GM13976 (cell line): ENCODE measurements around the gene PNMA8B.
"Not testable (repeated sequence)": the region's sequence is repeated elsewhere in the genome, so short reads cannot be mapped to it uniquely, and the experiment has no call there.

ENCODE experiments used
- DNase-seq: peaks from one replicate; pipeline ENCODE4 v3.0.0; 2012; ENCODE audit warnings: low spot score
- in situ Hi-C: fragments of 300-500 bp; cut with MboI; formaldehyde crosslinking; loops from one replicate; pipeline ENCODE4 v1.12.0; 2022; ENCODE audit warnings: low sequenced_read_pairs, mixed read lengths, inconsistent platforms; ENCODE audit not compliant: unreplicated experiment
- TF ChIP-seq, protein P1 (sequence below): IDR thresholded peaks from 2 replicates; pipeline ENCODE4 v1.5.1; 2012; ENCODE audit warnings: borderline replicate concordance, mild to moderate bottlenecking; ENCODE audit not compliant: insufficient read depth; ENCODE audit errors: extremely low read depth, missing control alignments, control extremely low read depth

The PNMA8B gene

DNA sequence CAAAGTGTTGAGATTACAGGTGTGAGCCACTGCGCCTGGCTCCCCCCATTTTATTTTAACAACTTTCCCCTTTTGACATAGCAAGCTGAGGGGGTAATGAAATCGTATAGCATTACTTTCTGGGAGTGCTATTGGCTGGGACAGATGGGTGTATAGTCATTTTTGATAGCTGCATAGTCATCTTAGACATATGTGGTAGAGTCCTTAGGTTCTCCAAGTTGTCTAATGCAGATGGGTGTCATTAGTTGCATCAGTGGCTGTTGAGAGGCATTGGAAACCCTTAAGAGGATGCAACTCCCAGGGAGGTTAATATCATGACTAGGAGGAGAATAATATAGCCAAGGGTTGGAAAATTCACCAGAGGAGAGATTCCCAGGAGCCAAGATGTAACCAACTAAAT, 28.6 kb upstream of the PNMA8B start:
- DNase-seq = no peak
- TF ChIP-seq, protein P1, sequence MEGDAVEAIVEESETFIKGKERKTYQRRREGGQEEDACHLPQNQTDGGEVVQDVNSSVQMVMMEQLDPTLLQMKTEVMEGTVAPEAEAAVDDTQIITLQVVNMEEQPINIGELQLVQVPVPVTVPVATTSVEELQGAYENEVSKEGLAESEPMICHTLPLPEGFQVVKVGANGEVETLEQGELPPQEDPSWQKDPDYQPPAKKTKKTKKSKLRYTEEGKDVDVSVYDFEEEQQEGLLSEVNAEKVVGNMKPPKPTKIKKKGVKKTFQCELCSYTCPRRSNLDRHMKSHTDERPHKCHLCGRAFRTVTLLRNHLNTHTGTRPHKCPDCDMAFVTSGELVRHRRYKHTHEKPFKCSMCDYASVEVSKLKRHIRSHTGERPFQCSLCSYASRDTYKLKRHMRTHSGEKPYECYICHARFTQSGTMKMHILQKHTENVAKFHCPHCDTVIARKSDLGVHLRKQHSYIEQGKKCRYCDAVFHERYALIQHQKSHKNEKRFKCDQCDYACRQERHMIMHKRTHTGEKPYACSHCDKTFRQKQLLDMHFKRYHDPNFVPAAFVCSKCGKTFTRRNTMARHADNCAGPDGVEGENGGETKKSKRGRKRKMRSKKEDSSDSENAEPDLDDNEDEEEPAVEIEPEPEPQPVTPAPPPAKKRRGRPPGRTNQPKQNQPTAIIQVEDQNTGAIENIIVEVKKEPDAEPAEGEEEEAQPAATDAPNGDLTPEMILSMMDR = no peak
- in situ Hi-C loops = no loop called here

DNA sequence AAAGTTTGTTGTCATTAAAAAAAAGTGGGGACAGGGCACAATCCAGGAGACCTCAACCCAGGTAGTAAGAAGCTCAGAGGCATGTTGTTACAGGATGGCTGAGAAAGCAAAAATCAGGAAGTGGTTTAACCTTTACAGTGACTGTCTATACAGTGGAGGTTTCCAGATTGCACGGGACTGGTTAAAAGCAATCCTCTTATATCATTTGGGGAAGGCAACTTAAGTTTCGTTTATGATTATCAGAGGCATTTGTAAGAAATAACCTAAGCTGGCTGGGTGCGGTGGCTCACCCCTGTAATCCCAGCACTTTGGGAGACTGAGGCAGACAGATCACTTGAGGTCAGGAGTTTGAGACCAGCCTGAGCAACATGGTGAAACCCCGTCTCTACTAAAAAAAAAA, 27.3 kb upstream of the PNMA8B start:
- DNase-seq, in situ Hi-C loops: not testable (repeated sequence)

DNA sequence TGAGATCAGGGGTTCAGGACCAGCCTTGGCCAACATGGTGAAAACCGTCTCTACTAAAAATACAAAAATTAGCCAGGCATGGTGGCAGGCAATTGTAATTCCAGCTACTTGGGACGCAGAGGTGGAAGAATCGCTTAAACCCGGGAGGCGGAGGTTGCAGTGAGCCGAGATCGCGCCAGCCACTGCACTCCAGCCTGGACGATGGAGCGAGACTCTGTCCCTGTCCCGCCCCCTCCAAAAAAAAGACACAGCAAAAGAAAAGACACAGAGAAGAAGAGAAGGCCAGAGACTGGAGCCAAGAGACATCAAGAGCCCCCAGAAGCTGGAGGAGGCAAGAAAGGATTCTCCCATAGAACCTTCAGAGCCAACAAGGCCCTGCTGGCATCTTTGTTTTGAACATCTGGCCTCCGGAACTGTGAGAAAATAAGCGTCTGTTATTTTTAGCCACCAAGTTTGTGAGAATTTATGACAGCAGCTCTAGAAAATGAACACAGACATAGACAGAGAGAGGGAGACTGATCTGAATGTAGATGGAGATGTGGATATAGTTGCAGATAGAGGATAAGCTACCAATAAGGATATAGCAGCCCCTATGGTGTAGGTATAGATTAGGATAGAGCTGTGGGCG, 25.7 kb upstream of the PNMA8B start:
- no peak for DNase-seq
- in situ Hi-C loops = no loop called here

DNA sequence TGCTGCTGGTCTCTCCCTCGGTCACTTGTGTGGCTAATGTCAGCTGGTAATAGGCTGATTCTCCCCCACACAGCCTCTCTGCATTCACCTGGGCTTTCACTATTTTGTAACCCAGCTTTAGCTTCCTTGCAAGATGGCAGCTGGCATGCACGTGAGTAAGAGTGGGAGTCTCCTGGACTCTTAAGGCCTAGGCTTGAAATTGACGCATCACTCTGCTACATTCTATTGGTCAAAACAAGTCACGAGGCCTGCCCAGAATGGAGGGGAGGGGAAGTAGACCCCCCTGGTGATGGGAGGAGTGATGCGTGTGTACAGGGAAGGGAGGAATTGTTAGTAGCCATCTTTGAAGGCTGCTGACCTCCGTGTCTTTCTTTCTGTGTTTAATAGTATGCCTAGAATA, 24.9 kb upstream of the PNMA8B start:
- no peak for DNase-seq
- in situ Hi-C loops = no loop called here
- TF ChIP-seq, protein P1 = no peak

More for the DNA sequence above, 25.7 kb upstream of the PNMA8B start:
- TF ChIP-seq, protein P1 = no peak

DNA sequence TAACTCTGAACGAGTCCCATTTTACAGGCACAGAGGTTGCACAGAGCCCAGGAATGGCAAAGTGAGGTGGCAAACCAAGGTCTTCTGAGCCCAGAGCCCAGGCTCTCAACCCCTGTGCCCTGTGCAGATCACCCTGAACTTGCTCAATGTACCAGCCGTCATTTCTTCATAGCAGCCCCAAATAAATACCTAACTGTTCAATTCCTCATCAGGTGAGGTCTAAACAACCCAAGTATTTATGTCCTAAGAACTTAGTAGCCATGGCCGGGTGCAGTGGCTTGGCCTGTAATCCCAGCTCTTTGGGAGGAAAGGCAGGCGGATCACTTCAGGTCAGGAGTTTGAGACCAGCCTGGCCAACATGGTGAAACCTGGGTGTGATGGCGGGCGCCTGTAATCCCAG, 21.8 kb upstream of the PNMA8B start:
- no peak for DNase-seq
- TF ChIP-seq, protein P1 = no peak
- in situ Hi-C loops = no loop called here

DNA sequence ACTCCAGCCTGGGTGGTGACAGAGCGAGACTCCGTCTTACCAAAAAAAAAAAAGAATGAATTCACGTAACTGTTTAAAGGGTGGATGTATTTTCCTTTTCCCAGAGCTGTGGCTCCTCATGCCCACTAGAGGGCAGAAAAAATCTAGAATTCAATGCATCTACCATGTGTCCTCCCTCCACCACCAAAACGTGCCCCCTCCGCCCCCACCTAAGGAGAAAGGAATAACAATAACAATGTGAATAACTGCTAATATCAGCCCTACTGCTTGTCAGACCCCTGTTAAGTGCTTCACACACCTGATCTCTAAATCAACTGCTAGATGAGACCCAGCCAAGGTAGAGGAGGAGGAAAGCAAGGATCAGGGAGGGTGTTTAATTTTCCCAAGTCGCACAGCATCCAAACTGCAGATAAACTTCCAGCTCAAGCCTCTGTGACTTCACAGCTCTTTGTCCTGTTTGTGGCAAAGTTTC, 20.2 kb upstream of the PNMA8B start:
- in situ Hi-C loops = no loop called here
- TF ChIP-seq, protein P1 = peak; percentile 30
- no peak for DNase-seq

DNA sequence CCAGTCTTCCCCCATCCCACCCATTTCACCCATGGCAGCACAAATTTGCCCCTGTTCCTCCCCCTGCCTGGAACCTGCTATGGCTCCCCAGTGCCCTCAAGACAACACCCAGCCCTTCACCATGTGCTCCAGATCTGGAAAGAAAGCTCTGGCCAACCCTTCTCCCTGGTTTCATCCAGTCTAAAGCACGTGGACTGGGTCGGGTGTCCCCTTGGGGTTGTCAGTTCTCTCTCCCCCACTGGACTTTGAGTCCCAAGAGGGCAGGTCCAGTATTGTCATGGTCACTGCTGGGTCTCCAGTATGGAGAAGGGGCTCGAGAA, 19.6 kb upstream of the PNMA8B start:
- no peak for DNase-seq
- TF ChIP-seq, protein P1 = no peak
- in situ Hi-C loops = no loop called here
